ENCODE measurements around the gene LPP. TPM values are rescaled to one million over a fixed set of nuclear protein-coding genes. Genes with fewer than 3 reads are reported as not detected.

The LPP gene
- total and polyA plus RNA-seq, 8 donors, result 23.1 to 220 (median 26.7) TPM

- no peak for DNase-seq
- intact Hi-C loops (cut with DNase I), result no loop called here
- Histone ChIP-seq H3K36me3 (no peaks in the 10 kb centered on the region), H3K4me3 (no peak overlapping the region), H3K27ac (no peak overlapping the region), H3K27me3 (no peaks in the 10 kb centered on the region), H3K4me1 (peaks cover 2 to 8% of the 10 kb centered on the region in 2 donors), H3K9me3 (no peaks in the 10 kb centered on the region)
- no peak for TF ChIP-seq CTCF (IDR thresholded peaks at IDR 0.05)
- no peak for ATAC-seq
Measured at GRCh38 chr3:188553569-188553968, 399.6 kb downstream of the LPP start.

GRCh38 chr3:188554404-188554803 is 400.4 kb downstream of the LPP start:
- TF ChIP-seq CTCF (IDR thresholded peaks at IDR 0.05), result no peak
- no peaks in the 10 kb centered on the region for H3K36me3 ChIP-seq
- DNase-seq (no peak), ATAC-seq (peak; percentile 24)
- no peaks in the 10 kb centered on the region for H3K9me3 ChIP-seq
- peaks cover 5 to 12% of the 10 kb centered on the region in 2 donors for H3K4me1 ChIP-seq
- H3K27me3 ChIP-seq, result no peaks in the 10 kb centered on the region
- no peak overlapping the region for H3K27ac ChIP-seq
- no peak overlapping the region for H3K4me3 ChIP-seq
- intact Hi-C loops (cut with DNase I), result no loop called here

- H3K27ac ChIP-seq, result no peak overlapping the region
- H3K27me3 ChIP-seq, result no peaks in the 10 kb centered on the region
- no peak for ATAC-seq
- intact Hi-C loops (cut with DNase I), result no loop called here
- H3K4me1 ChIP-seq, result peaks cover 5 to 17% of the 10 kb centered on the region in 2 donors
- DNase-seq, result no peak
- TF ChIP-seq CTCF (IDR thresholded peaks at IDR 0.05), result no peak
- H3K36me3 ChIP-seq, result peaks cover 0 to 3% of the 10 kb centered on the region in 2 donors
- H3K4me3 ChIP-seq, result no peak overlapping the region
- no peaks in the 10 kb centered on the region for H3K9me3 ChIP-seq
Measured at GRCh38 chr3:188557235-188557634, 403.3 kb downstream of the LPP start.

GRCh38 chr3:188558343-188559071 is 404.6 kb downstream of the LPP start:
- no peak for TF ChIP-seq CTCF (IDR thresholded peaks at IDR 0.05)
- H3K36me3 ChIP-seq, result peaks cover 0 to 3% of the 10 kb centered on the region in 2 donors
- no peak overlapping the region for H3K4me3 ChIP-seq
- H3K4me1 ChIP-seq, result peaks cover 5 to 22% of the 10 kb centered on the region in 2 donors
- no peaks in the 10 kb centered on the region for H3K9me3 ChIP-seq
- intact Hi-C loops (cut with DNase I), result no loop called here
- H3K27ac ChIP-seq, result peak overlapping the region in 1 of 2 donors; percentile 25
- ATAC-seq (peak; percentile 41), DNase-seq (no peak)
- H3K27me3 ChIP-seq, result no peaks in the 10 kb centered on the region

GRCh38 chr3:188559072-188559429 is 405.1 kb downstream of the LPP start:
- DNase-seq, result no peak
- ATAC-seq, result no peak
- Histone ChIP-seq H3K27me3 (no peaks in the 10 kb centered on the region), H3K4me1 (peaks cover 5 to 22% of the 10 kb centered on the region in 2 donors), H3K9me3 (no peaks in the 10 kb centered on the region), H3K27ac (no peak overlapping the region), H3K4me3 (no peak overlapping the region), H3K36me3 (peaks cover 0 to 3% of the 10 kb centered on the region in 2 donors)
- intact Hi-C loops (cut with DNase I), result no loop called here
- TF ChIP-seq CTCF (IDR thresholded peaks at IDR 0.05), result no peak

Data from left lung (tissue), 10 donors.